HG03045 (cell line): ENCODE data around the gene NUP210L.
"Not testable (repeated sequence)": the region's sequence is repeated elsewhere in the genome, so short reads cannot be mapped to it uniquely, and the experiment has no call there.

ENCODE experiments used
- ATAC-seq: cut with Tn5 transposase; IDR thresholded peaks from one replicate; pipeline ENCODE4 v1.9.1; 2021; ENCODE audit warnings: mild to moderate bottlenecking, moderate library complexity; ENCODE audit not compliant: unreplicated experiment

The NUP210L gene

DNA sequence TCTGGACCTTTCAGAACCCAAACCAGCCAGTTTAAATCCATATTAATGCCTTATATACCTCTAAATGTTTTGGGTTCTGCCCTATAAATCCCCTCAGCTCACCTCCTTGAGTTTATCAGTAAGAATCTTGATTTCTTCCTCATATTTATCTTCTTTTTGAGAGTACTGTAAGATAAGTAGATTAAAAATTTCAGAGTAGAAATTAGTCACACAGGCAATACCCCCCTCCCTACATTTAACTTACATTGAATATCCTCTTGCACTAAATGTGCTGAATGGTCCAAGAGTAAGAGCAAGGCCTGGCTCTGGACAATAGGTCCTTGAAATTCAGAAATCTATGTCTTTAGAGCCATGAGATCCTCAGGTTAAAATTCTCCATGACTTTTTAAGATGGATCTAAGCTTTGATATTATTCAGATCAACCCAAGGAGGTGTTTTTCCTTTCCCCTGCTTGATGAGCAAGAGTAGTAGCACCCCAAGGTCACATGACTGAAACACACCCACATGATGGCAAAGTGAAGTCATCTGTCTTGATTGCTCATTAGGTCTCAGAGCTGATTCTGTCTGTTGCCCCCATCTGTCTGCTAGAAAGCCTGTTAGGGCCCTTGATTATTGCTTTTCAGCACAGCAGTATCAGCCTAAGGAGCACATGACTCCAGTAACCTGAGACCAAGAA lies 15.8 kb upstream of the NUP210L start:
- ATAC-seq: no peak

GRCh38 chr1:154167461-154167860 lies 12.6 kb upstream of the NUP210L start:
- ATAC-seq: no peak

GRCh38 chr1:154166207-154166606 lies 11.3 kb upstream of the NUP210L start:
- ATAC-seq: no peak

DNA sequence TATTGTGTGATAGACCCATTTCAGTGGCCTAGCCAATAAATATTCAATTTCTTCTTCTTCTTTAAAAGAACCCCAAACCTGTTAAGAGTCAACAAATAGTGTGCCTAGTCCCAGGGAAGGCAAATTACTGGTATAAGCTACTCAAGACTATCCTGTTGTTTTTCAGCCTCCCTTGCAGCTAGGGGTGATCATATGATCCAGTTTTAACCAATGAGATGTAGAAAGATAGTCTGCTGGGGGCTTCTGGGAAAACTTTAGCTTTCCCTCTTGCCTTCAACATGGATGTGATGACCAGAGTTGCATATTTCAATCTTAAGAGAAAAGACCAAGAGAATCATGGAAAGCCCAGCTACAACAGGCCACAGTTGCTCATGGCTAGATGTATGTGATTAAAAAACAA lies 4.7 kb upstream of the NUP210L start:
- no peak for ATAC-seq

DNA sequence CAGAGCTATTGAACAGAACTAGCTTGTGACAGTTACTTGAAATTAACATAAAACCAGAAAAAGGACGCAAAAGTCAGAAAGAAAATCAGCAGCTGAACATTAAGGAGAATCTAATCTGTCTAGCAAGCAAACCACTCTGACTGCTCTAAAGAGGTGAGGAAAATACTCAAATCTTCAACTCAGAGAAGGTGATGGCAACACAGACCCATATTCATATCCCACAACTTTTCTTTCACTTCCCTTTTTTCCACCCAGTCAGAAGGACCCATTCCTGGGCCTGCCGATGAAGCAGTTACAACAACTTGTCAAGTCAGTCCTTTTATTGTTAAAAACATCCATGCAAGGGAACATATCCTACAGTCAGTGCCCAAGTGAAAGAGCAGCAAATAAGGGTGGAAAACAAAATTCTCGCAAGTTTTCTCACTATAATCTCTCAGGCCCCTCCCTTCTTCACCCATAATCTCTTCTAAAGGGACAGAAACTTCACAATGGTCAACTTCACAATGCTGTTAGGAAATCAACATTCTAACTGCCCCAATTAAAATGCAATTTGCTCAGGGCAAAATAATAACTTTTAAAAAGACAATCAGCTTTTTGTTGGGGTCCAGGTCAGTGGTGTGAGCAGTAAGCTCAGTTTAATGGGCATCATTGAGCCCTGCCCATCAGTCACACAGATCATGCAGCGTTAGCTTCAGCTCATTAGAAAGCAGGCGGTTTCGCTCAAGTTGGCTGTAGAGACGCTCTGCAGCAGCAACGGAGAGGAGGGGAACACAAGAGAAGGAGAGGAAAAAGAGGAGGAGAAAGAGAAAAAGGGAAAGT lies 3.6 kb upstream of the NUP210L start:
- peak; percentile 41 for ATAC-seq

- ATAC-seq: peak; percentile 71
These were observed 2.8 kb upstream of the NUP210L start for GRCh38 chr1:154157520-154158306.

DNA sequence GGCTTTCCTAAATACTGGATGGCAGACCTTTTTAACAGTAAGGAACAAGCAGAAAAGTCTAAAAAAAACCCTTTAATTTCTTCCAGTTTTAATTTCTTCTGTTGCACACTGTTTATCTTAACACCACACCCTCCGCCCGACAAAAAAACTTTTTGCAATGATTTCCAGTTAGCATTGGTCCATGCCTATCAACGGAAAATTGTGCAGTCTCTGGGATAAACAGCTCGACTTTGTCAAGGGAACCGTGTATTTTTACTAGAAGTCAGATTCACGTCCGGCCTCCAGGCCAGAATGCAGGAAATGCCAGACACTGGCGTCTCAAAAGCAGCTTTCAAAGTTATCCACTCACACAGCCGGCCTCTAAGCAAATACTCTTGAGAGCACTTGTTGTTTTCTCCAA lies 378 bp upstream of the NUP210L start:
- ATAC-seq: no peak

GRCh38 chr1:154154053-154154452 lies 820 bp downstream of the NUP210L start:
- no peak for ATAC-seq

GRCh38 chr1:154151311-154151710 lies 3.6 kb downstream of the NUP210L start:
- ATAC-seq: no peak

DNA sequence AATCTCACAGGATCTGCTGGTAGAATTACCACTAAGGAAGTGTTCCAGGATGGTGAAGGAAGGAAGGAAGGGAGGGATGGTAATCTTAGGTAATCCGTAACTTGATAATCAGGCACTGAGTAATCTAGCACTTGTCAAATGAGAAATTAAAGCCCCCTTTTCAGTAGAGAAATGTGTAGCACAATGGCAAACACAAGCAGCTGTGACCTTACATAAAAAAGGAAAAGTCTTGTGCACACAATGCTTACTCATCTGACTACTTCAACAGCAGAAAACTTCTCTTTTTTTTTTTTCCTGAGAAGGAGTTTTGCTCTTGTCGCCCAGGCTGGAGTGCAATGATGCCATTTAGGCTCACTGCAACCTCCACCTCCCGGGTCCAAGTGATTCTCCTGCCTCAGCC lies 6.1 kb downstream of the NUP210L start:
- ATAC-seq: no peak

DNA sequence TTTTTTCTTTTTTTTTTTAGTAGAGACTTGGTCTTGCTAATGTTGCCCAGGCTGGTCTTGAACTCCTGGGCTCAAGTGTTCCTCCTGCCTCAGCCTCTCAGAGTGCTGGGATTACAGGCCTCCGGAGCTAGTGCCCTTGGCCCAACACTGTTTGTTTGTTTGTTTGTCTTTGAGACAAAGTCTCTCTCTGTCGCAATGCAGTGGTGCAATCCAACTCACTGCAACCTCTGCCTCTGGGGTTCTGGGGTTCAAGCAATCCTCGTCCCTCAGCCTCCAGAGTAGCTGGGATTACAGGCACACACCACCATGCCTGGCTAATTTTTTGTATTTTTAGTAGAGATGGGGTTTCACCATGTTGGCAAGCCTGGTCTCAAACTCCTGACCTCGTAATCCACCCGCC lies 7.4 kb downstream of the NUP210L start:
- ATAC-seq: not testable (repeated sequence)

DNA sequence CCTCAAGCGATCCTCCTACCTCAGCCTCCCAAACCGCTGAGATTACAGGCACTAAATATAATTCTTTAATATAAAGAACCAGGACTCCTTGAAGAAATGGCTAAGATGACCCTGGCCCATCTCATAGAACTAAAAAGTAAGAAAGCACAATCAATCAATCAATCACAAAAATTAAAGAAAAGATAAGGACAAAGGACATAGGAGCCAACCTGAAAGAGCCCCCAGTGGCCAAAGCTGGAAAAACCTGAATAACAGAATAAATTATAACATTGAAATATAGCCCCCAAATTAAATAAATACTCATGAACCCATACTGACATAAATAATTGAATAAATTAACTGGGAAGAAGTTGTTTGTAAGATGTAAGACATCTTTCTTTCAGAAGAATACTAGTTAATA lies 8.9 kb downstream of the NUP210L start:
- no peak for ATAC-seq

- no peak for ATAC-seq
These were observed 12.5 kb downstream of the NUP210L start for GRCh38 chr1:154142358-154142757.

DNA sequence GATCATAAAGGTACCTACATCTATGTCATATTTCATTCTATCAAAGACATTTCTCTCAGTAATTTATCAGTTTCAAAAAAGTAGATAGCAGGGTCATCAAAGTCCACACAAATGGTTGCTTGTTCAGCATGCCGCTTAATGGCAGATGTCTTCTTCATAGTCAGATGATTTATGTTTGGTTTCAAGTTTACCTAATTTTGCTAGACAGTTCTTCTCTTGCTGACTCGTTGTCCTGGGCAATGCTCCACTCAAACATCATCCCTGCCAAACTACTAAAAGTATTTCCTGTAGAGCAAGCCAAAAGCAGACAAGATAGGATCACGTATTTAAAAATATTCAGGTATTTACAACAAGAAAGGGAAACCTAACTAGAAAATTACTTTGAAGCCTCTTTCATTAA lies 13.6 kb downstream of the NUP210L start:
- ATAC-seq: no peak

- no peak for ATAC-seq
These were observed 17.0 kb downstream of the NUP210L start for GRCh38 chr1:154137888-154138287.

DNA sequence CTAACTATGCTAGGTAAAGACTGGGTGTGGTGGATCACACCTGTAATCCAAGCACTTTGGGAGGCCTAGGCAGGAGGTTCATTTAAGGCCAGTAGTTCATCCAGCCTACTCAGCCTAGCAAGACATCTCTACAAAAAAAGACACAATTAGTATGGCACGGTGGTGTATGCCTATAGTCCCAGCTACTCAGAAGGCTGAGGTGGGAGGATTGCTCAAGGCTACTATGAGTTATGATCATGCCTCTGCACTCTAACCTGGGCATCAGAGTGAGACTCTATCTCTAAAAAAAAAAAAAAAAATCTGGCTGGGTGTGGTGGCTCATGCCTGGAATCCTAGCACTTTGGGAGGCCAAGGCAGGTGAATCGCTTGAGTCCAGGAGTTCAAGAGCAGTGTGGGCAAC lies 21.6 kb downstream of the NUP210L start:
- ATAC-seq: no peak

GRCh38 chr1:154129391-154129970 lies 25.4 kb downstream of the NUP210L start:
- ATAC-seq: no peak

- ATAC-seq: not testable (repeated sequence)
These were observed 31.7 kb downstream of the NUP210L start for GRCh38 chr1:154123205-154123604.

- no peak for ATAC-seq
These were observed 37.2 kb downstream of the NUP210L start for GRCh38 chr1:154117642-154118041.

DNA sequence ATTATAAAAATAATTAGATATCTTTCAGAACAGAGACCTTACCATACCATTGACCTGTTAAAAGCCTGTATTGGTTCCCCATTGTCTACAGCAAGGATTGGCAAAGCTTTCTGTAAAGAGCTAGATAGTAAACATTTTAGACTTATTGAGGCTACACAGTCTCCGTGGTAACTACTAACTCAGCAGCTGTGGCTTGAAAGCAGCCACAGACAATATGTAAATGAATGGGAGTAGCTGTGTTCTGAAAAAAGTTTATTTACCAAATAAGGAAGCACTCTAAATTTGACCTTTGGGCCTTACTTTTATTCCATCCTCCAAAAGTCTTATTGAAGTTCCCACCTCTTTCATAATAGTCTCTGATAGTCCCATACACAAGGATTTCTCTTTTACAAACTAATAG lies 39.7 kb downstream of the NUP210L start:
- ATAC-seq: no peak

- ATAC-seq: no peak
These were observed 50.3 kb downstream of the NUP210L start for GRCh38 chr1:154104433-154105082.
